ENCODE results near the gene HK3.

The HK3 gene

GRCh38 chr5:176902102-176902814, 3.1 kb upstream of the HK3 start:
- no peak for DNase-seq

GRCh38 chr5:176901260-176902101, 2.3 kb upstream of the HK3 start:
- no peak for DNase-seq

GRCh38 chr5:176900780-176901204, 1.6 kb upstream of the HK3 start:
- DNase-seq, result no peak

GRCh38 chr5:176899946-176900779, 1.0 kb upstream of the HK3 start:
- DNase-seq, result no peak

GRCh38 chr5:176897263-176897662, 1.9 kb downstream of the HK3 start:
- no peak for DNase-seq

- no peak for DNase-seq
Measured at GRCh38 chr5:176895831-176896230, 3.3 kb downstream of the HK3 start.

- DNase-seq, result no peak
Measured at GRCh38 chr5:176894298-176894697, 4.8 kb downstream of the HK3 start.

- DNase-seq, result no peak
Measured at GRCh38 chr5:176892663-176893062, 6.5 kb downstream of the HK3 start.

- no peak for DNase-seq
Measured at GRCh38 chr5:176891331-176891958, 7.7 kb downstream of the HK3 start.

- DNase-seq, result no peak
Measured at GRCh38 chr5:176890455-176891330, 8.5 kb downstream of the HK3 start.

- no peak for DNase-seq
Measured at GRCh38 chr5:176889321-176890280, 9.5 kb downstream of the HK3 start.

GRCh38 chr5:176888865-176889165, 10.3 kb downstream of the HK3 start:
- no peak for DNase-seq

- no peak for DNase-seq
Measured at GRCh38 chr5:176888016-176888864, 10.9 kb downstream of the HK3 start.

GRCh38 chr5:176887252-176887849, 11.8 kb downstream of the HK3 start:
- no peak for DNase-seq

- DNase-seq, result no peak
Measured at GRCh38 chr5:176886336-176887251, 12.6 kb downstream of the HK3 start.

GRCh38 chr5:176884571-176884890, 14.6 kb downstream of the HK3 start:
- no peak for DNase-seq

- no peak for DNase-seq
Measured at GRCh38 chr5:176883700-176884570, 15.2 kb downstream of the HK3 start.

GRCh38 chr5:176882567-176882903, 16.6 kb downstream of the HK3 start:
- no peak for DNase-seq

All from NCI-H1694 treated with DMSO at 0.1 percent for 48 hours (cell line).